Uterus (tissue), 2 donors: ENCODE results near the gene PACS1.

Source experiments
- POLR2A ChIP-seq, 2 donors: fragments of 450-650 bp; IDR thresholded peaks; one replicate each; pipeline ENCODE4 v1.6.1; 2016; ENCODE audit warnings: antibody characterized with exemption in 2 of 2, mild to moderate bottlenecking in 1 of 2, moderate library complexity in 1 of 2
- TF ChIP-seq, protein P1 (sequence below), 4 experiments: fragments of 200-600 bp in 2 of 4; fragments of 450-650 bp in 2 of 4; sonication (generic) in 2 of 4; IDR thresholded peaks; one replicate each; pipeline ENCODE4 v1.5.1; 2016 to 2019; ENCODE audit warnings: antibody characterized with exemption in 4 of 4, mild to moderate bottlenecking in 2 of 4, moderate library complexity in 1 of 4

DNA sequence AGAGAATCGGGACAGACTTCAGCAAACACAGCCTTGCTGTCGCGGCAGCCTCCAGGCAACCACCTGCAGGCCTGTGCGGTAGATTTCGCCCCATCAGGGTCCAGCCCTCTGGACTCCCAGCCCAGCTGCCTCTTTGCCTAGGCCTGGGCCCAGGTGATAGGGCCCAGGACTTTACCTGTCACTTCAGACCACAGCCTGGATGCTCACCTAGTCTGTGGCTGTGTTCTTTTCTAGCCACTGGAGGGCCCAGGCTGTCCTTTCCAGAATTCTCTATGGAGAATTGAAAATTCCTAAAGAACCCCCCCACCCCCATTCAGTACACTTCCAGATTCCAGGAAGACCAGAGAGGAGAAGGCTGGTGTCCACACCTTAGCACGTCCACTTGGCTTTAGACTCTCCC, 167.8 kb downstream of the PACS1 start:
- TF ChIP-seq, protein P1, sequence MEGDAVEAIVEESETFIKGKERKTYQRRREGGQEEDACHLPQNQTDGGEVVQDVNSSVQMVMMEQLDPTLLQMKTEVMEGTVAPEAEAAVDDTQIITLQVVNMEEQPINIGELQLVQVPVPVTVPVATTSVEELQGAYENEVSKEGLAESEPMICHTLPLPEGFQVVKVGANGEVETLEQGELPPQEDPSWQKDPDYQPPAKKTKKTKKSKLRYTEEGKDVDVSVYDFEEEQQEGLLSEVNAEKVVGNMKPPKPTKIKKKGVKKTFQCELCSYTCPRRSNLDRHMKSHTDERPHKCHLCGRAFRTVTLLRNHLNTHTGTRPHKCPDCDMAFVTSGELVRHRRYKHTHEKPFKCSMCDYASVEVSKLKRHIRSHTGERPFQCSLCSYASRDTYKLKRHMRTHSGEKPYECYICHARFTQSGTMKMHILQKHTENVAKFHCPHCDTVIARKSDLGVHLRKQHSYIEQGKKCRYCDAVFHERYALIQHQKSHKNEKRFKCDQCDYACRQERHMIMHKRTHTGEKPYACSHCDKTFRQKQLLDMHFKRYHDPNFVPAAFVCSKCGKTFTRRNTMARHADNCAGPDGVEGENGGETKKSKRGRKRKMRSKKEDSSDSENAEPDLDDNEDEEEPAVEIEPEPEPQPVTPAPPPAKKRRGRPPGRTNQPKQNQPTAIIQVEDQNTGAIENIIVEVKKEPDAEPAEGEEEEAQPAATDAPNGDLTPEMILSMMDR (IDR thresholded peaks at IDR 0.05) = no peak
- TF ChIP-seq POLR2A (IDR thresholded peaks at IDR 0.05) = no peak
